ENCODE data around the gene MS4A3. TPM values are rescaled to one million over a fixed set of nuclear protein-coding genes. Genes with fewer than 3 reads are reported as not detected.
A peak's percentile ranks its signal among the peaks of the same experiment; 100 is the strongest.

The MS4A3 gene
- total RNA-seq, 3 donors from 2014 or later (not counting 1 experiment from before 2014, with no cell fraction given) = 1.4 to 62.9 TPM; not detected in 1

- intact Hi-C loops (cut with micrococcal nuclease) = no loop called here
- Mint-ChIP-seq H3K4me1 (no peaks in the 10 kb centered on the region), H3K27me3 (ENCODE audit: low read depth in 2 of 2) (peaks cover 7 to 12% of the 10 kb centered on the region in 2 donors), H3K9me3 (no peaks in the 10 kb centered on the region), H3K27ac (no peak overlapping the region), H3K4me3 (no peak overlapping the region), H3K36me3 (no peaks in the 10 kb centered on the region)
- ATAC-seq (no peak), DNase-seq (no peak)
- no peaks in the 10 kb centered on the region for H3K9me3 ChIP-seq (ENCODE audit: control insufficient read depth, insufficient read depth, low read length)
- no peaks in the 10 kb centered on the region for H3K27me3 ChIP-seq (ENCODE audit: control insufficient read depth, insufficient read depth, low read length)
- no peaks in the 10 kb centered on the region for H3K36me3 ChIP-seq (ENCODE audit: control insufficient read depth, insufficient read depth, low read length)
- H3K27ac ChIP-seq (ENCODE audit: low read length) = no peak overlapping the region
- TF ChIP-seq CTCF (IDR thresholded peaks at IDR 0.05) = no peak
- 79% methylated on average over 2 of the region's 2 CpGs for WGBS (ENCODE audit: insufficient coverage)
- no peaks in the 10 kb centered on the region for H3K4me1 ChIP-seq (ENCODE audit: control insufficient read depth, insufficient read depth, low read length)
- no peak overlapping the region for H3K4me3 ChIP-seq (ENCODE audit: low read length)
These were observed 55.3 kb downstream of the MS4A3 start for GRCh38 chr11:60111793-60112192.

- ATAC-seq (no peak), DNase-seq (no peak)
- Mint-ChIP-seq H3K36me3 (no peaks in the 10 kb centered on the region), H3K27ac (no peak overlapping the region), H3K4me3 (no peak overlapping the region), H3K27me3 (ENCODE audit: low read depth in 2 of 2) (peaks cover 8 to 21% of the 10 kb centered on the region in 2 donors), H3K9me3 (no peaks in the 10 kb centered on the region), H3K4me1 (no peaks in the 10 kb centered on the region)
- Histone ChIP-seq H3K4me3 (ENCODE audit: low read length) (no peak overlapping the region), H3K27ac (ENCODE audit: low read length) (no peak overlapping the region), H3K27me3 (ENCODE audit: control insufficient read depth, insufficient read depth, low read length) (no peaks in the 10 kb centered on the region), H3K9me3 (ENCODE audit: control insufficient read depth, insufficient read depth, low read length) (no peaks in the 10 kb centered on the region), H3K4me1 (ENCODE audit: control insufficient read depth, insufficient read depth, low read length) (no peaks in the 10 kb centered on the region), H3K36me3 (ENCODE audit: control insufficient read depth, insufficient read depth, low read length) (no peaks in the 10 kb centered on the region)
- TF ChIP-seq CTCF (IDR thresholded peaks at IDR 0.05) = no peak
- intact Hi-C loops (cut with micrococcal nuclease) = no loop called here
These were observed 60.7 kb downstream of the MS4A3 start for GRCh38 chr11:60116996-60117790.

GRCh38 chr11:60118338-60118737 lies 61.9 kb downstream of the MS4A3 start:
- DNase-seq (no peak), ATAC-seq (peak in 1 of 3 donors; percentile 46)
- intact Hi-C loops (cut with micrococcal nuclease) = no loop called here
- Mint-ChIP-seq H3K4me1 (no peaks in the 10 kb centered on the region), H3K9me3 (no peaks in the 10 kb centered on the region), H3K27me3 (ENCODE audit: low read depth in 2 of 2) (peaks cover 7 to 31% of the 10 kb centered on the region in 2 donors), H3K4me3 (no peak overlapping the region), H3K36me3 (no peaks in the 10 kb centered on the region), H3K27ac (no peak overlapping the region)
- Histone ChIP-seq H3K36me3 (ENCODE audit: control insufficient read depth, insufficient read depth, low read length) (no peaks in the 10 kb centered on the region), H3K9me3 (ENCODE audit: control insufficient read depth, insufficient read depth, low read length) (no peaks in the 10 kb centered on the region), H3K27me3 (ENCODE audit: control insufficient read depth, insufficient read depth, low read length) (no peaks in the 10 kb centered on the region), H3K4me3 (ENCODE audit: low read length) (no peak overlapping the region), H3K4me1 (ENCODE audit: control insufficient read depth, insufficient read depth, low read length) (no peaks in the 10 kb centered on the region), H3K27ac (ENCODE audit: low read length) (no peak overlapping the region)
- WGBS (ENCODE audit: insufficient coverage) = 77% methylated on average over 1 of the region's 2 CpGs
- TF ChIP-seq CTCF (IDR thresholded peaks at IDR 0.05) = no peak

- H3K4me1 Mint-ChIP-seq = no peaks in the 10 kb centered on the region
- H3K27ac Mint-ChIP-seq = no peak overlapping the region
- peak in 1 of 3 donors; percentile 37 for ATAC-seq
- no peaks in the 10 kb centered on the region for H3K36me3 Mint-ChIP-seq
- intact Hi-C loops (cut with micrococcal nuclease) = no loop called here
- WGBS (ENCODE audit: insufficient coverage) = no CpG with 5 or more reads among the region's 2 CpGs
- Histone ChIP-seq H3K36me3 (ENCODE audit: control insufficient read depth, insufficient read depth, low read length) (no peaks in the 10 kb centered on the region), H3K4me1 (ENCODE audit: control insufficient read depth, insufficient read depth, low read length) (no peaks in the 10 kb centered on the region), H3K27me3 (ENCODE audit: control insufficient read depth, insufficient read depth, low read length) (no peaks in the 10 kb centered on the region), H3K27ac (ENCODE audit: low read length) (no peak overlapping the region), H3K4me3 (ENCODE audit: low read length) (no peak overlapping the region), H3K9me3 (ENCODE audit: control insufficient read depth, insufficient read depth, low read length) (no peaks in the 10 kb centered on the region)
- H3K9me3 Mint-ChIP-seq = no peaks in the 10 kb centered on the region
- no peak for TF ChIP-seq CTCF (IDR thresholded peaks at IDR 0.05)
- H3K27me3 Mint-ChIP-seq (ENCODE audit: low read depth in 2 of 2) = peaks cover 7 to 31% of the 10 kb centered on the region in 2 donors
- no peak overlapping the region for H3K4me3 Mint-ChIP-seq
- DNase-seq = no peak
These were observed 63.2 kb downstream of the MS4A3 start for GRCh38 chr11:60119710-60120109.

Data from natural killer cell (primary cell).